ENCODE results near the gene CCDC188.

CCDC188 gene

DNA sequence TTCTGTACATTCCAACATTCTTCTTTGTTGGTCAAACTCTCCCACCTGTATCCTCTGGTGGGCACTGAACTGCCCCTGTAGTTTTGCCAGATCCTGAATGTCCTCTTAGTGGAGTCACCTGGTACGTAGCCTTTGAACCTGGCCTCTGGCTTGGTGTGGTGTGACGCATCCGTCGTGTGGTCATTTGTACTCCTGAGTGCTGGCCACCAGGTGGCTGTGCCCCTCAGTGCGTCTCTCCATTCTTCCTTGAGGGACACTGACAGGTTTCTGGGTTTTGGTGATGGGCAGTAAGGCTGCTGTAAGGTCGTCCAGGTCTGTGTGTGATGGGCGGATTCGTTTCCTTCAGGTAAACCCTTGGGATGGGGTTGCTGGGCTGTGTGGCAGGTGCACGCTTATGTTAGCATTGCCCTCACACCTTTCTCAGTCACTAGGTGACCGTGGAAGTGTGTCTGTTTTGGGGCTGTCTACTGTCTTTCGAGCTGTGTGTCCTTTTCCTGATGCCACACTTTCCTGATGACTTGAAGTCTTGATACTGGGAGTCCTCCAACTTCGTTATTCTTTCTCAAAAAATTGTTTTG is 48.6 kb downstream of the CCDC188 start:
- ChIA-PET POLR2A (no interaction called here), CTCF (no interaction called here)
- DNase-seq (ENCODE audit: extremely low spot score): no peak
- TF ChIP-seq, protein P1, sequence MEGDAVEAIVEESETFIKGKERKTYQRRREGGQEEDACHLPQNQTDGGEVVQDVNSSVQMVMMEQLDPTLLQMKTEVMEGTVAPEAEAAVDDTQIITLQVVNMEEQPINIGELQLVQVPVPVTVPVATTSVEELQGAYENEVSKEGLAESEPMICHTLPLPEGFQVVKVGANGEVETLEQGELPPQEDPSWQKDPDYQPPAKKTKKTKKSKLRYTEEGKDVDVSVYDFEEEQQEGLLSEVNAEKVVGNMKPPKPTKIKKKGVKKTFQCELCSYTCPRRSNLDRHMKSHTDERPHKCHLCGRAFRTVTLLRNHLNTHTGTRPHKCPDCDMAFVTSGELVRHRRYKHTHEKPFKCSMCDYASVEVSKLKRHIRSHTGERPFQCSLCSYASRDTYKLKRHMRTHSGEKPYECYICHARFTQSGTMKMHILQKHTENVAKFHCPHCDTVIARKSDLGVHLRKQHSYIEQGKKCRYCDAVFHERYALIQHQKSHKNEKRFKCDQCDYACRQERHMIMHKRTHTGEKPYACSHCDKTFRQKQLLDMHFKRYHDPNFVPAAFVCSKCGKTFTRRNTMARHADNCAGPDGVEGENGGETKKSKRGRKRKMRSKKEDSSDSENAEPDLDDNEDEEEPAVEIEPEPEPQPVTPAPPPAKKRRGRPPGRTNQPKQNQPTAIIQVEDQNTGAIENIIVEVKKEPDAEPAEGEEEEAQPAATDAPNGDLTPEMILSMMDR (IDR thresholded peaks at IDR 0.05; ENCODE audit: control extremely low read depth, extremely low read depth, low read depth, missing control alignments): no peak

DNA sequence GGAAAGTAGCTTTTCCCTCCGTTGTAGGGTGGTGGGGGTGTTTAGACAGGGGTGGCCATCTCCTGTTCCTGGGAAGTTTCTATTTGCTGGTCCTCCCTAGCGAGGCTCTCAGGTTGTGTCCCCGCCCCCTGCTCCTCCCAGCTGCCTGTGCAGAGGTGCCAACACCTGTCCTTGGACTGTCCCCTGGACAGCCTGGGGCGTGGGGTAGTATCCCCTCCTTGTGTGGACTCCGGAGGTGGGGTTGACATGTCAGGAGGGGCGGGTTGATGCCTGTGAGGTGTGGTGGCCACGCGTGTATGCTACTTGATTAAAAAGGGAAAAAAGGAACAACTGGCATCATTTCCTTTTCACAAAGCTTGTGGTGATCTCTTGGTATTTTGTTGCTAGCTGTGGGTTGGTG is 49.2 kb downstream of the CCDC188 start:
- ChIA-PET CTCF (interaction anchor here (0.9 to 1.1 kb wide), 2 partner anchors 11 to 28 kb away, joined by 3 read pairs; no protein-coding TSS in a partner anchor), POLR2A (no interaction called here)
- TF ChIP-seq, protein P1 (IDR thresholded peaks at IDR 0.05; ENCODE audit: control extremely low read depth, extremely low read depth, low read depth, missing control alignments): no peak
- DNase-seq (ENCODE audit: extremely low spot score): no peak

DNA sequence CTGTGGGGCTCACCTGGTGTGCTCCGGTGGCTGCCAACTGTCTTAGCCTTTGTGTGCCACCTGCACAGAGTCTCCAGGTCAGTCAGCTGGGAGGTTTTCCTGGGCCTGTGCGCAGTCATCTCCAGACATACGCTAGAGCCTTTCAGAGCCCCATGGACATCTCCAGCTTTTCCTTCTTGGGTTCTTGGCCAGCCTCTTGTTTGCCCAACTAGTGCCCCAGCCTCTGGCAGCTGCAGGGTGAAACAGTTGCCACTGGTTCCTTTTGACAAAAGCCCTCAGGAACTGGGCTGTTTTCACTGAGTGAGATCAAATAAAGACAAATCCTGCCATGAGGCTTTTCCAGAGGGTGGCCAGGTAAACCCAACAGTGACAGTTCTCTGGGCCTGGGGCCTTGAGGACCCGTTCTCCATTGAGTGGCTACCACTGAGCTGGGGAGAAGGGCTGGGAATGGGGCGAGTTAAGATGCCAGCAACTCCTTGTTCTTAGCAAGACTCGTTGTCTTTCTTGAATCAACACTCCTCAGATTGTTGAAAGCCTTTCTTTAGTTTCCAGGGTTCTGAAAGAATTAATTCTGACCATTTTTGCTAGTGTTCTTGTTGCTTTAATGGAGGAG is 51.6 kb downstream of the CCDC188 start:
- CTCF ChIA-PET: no interaction called here
- no peak for DNase-seq (ENCODE audit: extremely low spot score)
- POLR2A ChIA-PET: no interaction called here
- TF ChIP-seq, protein P1 (IDR thresholded peaks at IDR 0.05; ENCODE audit: control extremely low read depth, extremely low read depth, low read depth, missing control alignments): no peak
